Fibroblast of lung (primary cell): ENCODE results near the gene NCOR2. TPM values are rescaled to one million over a fixed set of nuclear protein-coding genes. Genes with fewer than 3 reads are reported as not detected.

Experiments
- DNase-seq, 2 donors: peaks; one replicate each; pipeline versions ENCODE4 v3.0.0 to v3.0.0-alpha.2; 2010; ENCODE audit warnings: low read depth in 2 of 2
- H2AFZ ChIP-seq: 2 replicates; pipeline ENCODE4 v1.5.1; 2012; ENCODE audit warnings: low read length, control low read depth, inconsistent platforms
- H3K27ac ChIP-seq: 2 replicates; pipeline ENCODE4 v1.5.1; 2011; ENCODE audit warnings: low read length, control low read depth; ENCODE audit not compliant: insufficient read depth
- H3K27me3 ChIP-seq: 2 replicates; pipeline ENCODE4 v1.5.1; 2011; ENCODE audit warnings: mild to moderate bottlenecking, low read length; ENCODE audit not compliant: control insufficient read depth, insufficient read depth
- H3K36me3 ChIP-seq: 2 replicates; pipeline ENCODE4 v1.5.1; 2011; ENCODE audit warnings: low read length; ENCODE audit not compliant: control insufficient read depth, insufficient read depth
- H3K4me1 ChIP-seq: 2 replicates; pipeline ENCODE4 v1.5.1; 2011; ENCODE audit warnings: low read length; ENCODE audit not compliant: control insufficient read depth, insufficient read depth; ENCODE audit errors: extremely low read depth
- H3K4me2 ChIP-seq: 2 replicates; pipeline ENCODE4 v1.5.1; 2011; ENCODE audit warnings: low read length, control low read depth; ENCODE audit not compliant: insufficient read depth; ENCODE audit errors: extremely low read depth
- H3K4me3 ChIP-seq, 4 experiments: fragments of 200-600 bp in 1 of 4; sonication (generic) in 1 of 4; replicated peaks in 1 of 4; 2 replicates each; pipeline ENCODE4 v1.5.1; 2011 to 2016; ENCODE audit warnings: low read length in 4 of 4, low read depth in 3 of 4, mild to moderate bottlenecking in 3 of 4, control low read depth in 2 of 4, inconsistent platforms in 1 of 4, mixed read lengths in 1 of 4; ENCODE audit not compliant: insufficient read depth in 1 of 4; ENCODE audit errors: control extremely low read depth in 1 of 4
- H3K79me2 ChIP-seq: 2 replicates; pipeline ENCODE4 v1.5.1; 2012; ENCODE audit warnings: mild to moderate bottlenecking, low read length, inconsistent platforms; ENCODE audit not compliant: control insufficient read depth, insufficient read depth
- H3K9ac ChIP-seq: 2 replicates; pipeline ENCODE4 v1.5.1; 2011; ENCODE audit warnings: mild to moderate bottlenecking, low read length, control low read depth; ENCODE audit not compliant: insufficient read depth
- H3K9me3 ChIP-seq: 2 replicates; pipeline ENCODE4 v1.5.1; 2012; ENCODE audit warnings: low read depth, low read length; ENCODE audit not compliant: control insufficient read depth, insufficient read depth
- H4K20me1 ChIP-seq: 2 replicates; pipeline ENCODE4 v1.5.1; 2011; ENCODE audit warnings: low read length; ENCODE audit not compliant: control insufficient read depth, insufficient read depth; ENCODE audit errors: extremely low read depth
- EZH2 ChIP-seq: IDR thresholded peaks from 2 replicates; pipeline ENCODE4 v1.5.1; 2012; ENCODE audit warnings: low read length, control low read depth, mild to moderate bottlenecking; ENCODE audit errors: missing control alignments
- polyA plus RNA-seq, 2 donors: library from polyadenylated mRNA; depleted of rRNA in 1 of 2; stranded (reverse) in 1 of 2; unstranded in 1 of 2; fragments of >200 nt; gene quantifications; 2 replicates each; pipeline ENCODE4 v1.2.1, GENCODE V29; 2011 to 2012; ENCODE audit warnings: missing spikeins in 1 of 2
- total RNA-seq: library from RNA; depleted of rRNA; stranded (reverse); fragments of >200 nt; gene quantifications from 2 replicates; pipeline ENCODE4 v1.2.1, GENCODE V29; 2014
- TF ChIP-seq, protein P1 (sequence below), 2 donors: IDR thresholded peaks in 1 of 2; conservative IDR thresholded peaks in 1 of 2; 1 replicate in 1 of 2; 2 replicates in 1 of 2; pipeline ENCODE4 v1.5.1; 2011 to 2012; ENCODE audit warnings: low read length in 2 of 2, control low read depth in 1 of 2, inconsistent platforms in 1 of 2, low read depth in 1 of 2, mild to moderate bottlenecking in 1 of 2

NCOR2 gene
- total and polyA plus RNA-seq, 2 donors (not counting 1 experiment from before 2014, with no cell fraction given) = 6.1 to 17.2 TPM

DNA sequence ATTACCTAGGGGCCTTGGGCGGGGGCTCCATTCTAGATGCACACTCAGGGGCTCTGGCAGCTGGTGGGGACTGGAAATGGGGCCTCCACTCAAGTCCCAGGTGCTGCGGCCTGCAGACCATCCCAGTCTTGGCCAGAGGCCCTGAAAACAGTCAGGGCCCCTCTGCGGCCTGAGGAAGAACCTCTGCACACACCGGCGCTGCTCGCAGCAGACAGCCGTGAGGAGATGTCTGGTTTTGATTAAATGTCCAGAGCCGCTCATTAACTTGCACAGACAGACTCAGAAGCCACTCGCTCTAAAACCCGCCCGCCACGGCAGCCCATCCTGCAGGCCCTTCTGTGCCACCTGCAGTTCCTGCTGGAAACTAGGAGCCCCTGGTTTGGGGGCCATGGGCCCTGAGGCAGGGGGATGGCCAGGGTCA, 36.4 kb upstream of the NCOR2 start:
- Histone ChIP-seq H3K4me2 (no peak overlapping the region), H3K9ac (no peak overlapping the region), H3K4me3 (no peak overlapping the region), H2AFZ (no peak overlapping the region), H3K27ac (no peak overlapping the region), H3K79me2 (no peaks in the 10 kb centered on the region), H3K36me3 (no peaks in the 10 kb centered on the region), H3K27me3 (no peaks in the 10 kb centered on the region), H3K4me1 (no peaks in the 10 kb centered on the region), H4K20me1 (no peaks in the 10 kb centered on the region), H3K9me3 (no peaks in the 10 kb centered on the region)
- DNase-seq = no peak
- TF ChIP-seq EZH2 = no peak
- TF ChIP-seq, protein P1, sequence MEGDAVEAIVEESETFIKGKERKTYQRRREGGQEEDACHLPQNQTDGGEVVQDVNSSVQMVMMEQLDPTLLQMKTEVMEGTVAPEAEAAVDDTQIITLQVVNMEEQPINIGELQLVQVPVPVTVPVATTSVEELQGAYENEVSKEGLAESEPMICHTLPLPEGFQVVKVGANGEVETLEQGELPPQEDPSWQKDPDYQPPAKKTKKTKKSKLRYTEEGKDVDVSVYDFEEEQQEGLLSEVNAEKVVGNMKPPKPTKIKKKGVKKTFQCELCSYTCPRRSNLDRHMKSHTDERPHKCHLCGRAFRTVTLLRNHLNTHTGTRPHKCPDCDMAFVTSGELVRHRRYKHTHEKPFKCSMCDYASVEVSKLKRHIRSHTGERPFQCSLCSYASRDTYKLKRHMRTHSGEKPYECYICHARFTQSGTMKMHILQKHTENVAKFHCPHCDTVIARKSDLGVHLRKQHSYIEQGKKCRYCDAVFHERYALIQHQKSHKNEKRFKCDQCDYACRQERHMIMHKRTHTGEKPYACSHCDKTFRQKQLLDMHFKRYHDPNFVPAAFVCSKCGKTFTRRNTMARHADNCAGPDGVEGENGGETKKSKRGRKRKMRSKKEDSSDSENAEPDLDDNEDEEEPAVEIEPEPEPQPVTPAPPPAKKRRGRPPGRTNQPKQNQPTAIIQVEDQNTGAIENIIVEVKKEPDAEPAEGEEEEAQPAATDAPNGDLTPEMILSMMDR (conservative IDR thresholded peaks at IDR 0.05 in 1 of 2, IDR thresholded peaks at IDR 0.05 in 1 of 2; ENCODE audit: low read depth in 1 of 2, low read length in 2 of 2) = no peak

DNA sequence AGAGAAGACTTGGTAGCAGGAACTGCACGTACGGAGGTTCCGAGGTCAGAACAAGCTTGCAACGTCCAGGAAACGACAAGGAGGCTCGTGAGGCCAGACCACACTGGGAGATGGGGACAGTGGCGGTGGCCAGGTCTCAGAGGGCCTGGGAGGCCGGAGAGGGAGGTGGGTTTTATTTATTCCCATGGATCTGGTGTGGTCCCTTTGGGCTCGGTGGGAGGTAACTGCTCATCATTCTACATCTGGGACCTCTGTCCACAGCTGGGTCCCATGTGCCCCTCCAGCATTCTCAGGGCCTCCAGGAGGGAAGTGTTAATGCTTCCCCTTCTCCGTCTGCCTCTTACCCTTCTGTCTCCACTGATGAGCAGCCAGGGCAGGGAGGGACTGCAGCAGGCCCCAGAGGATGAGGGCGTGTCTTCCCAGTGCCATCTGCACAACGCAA, 35.7 kb upstream of the NCOR2 start:
- Histone ChIP-seq H3K36me3 (no peaks in the 10 kb centered on the region), H3K4me3 (no peak overlapping the region), H3K9me3 (no peaks in the 10 kb centered on the region), H3K27me3 (no peaks in the 10 kb centered on the region), H3K4me2 (no peak overlapping the region), H4K20me1 (no peaks in the 10 kb centered on the region), H3K9ac (no peak overlapping the region), H3K79me2 (no peaks in the 10 kb centered on the region), H2AFZ (no peak overlapping the region), H3K4me1 (no peaks in the 10 kb centered on the region), H3K27ac (no peak overlapping the region)
- TF ChIP-seq, protein P1 (conservative IDR thresholded peaks at IDR 0.05 in 1 of 2, IDR thresholded peaks at IDR 0.05 in 1 of 2; ENCODE audit: low read depth in 1 of 2, low read length in 2 of 2) = no peak
- no peak for TF ChIP-seq EZH2
- no peak for DNase-seq

DNA sequence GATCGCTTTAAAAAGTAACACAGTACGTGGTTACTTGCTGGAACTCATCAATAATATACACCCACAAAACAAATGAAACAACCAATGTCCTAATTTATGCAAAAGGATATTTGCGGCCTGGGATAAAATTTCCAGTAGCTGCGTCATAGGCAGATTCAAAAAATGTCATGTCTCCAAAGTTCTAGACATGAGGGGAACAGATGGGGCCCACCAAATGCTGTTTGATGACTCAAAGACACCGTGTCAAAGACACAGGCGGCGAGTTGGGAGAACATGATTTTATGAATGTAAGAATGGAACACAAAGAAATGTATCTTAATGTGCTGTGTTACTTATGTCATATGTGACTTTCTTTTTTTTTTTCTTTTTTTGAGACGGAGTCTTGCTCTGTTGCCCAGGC, 34.3 kb upstream of the NCOR2 start:
- no peaks in the 10 kb centered on the region for H3K9me3 ChIP-seq
- no peak overlapping the region for H3K4me3 ChIP-seq
- no peaks in the 10 kb centered on the region for H3K4me1 ChIP-seq

More for the DNA sequence above, 34.3 kb upstream of the NCOR2 start:
- TF ChIP-seq, protein P1 (conservative IDR thresholded peaks at IDR 0.05 in 1 of 2, IDR thresholded peaks at IDR 0.05 in 1 of 2; ENCODE audit: low read depth in 1 of 2, low read length in 2 of 2) = no peak
- no peak for TF ChIP-seq EZH2
- Histone ChIP-seq H3K27ac (no peak overlapping the region), H3K36me3 (no peaks in the 10 kb centered on the region), H3K9ac (no peak overlapping the region), H4K20me1 (no peaks in the 10 kb centered on the region), H2AFZ (no peak overlapping the region), H3K4me2 (no peak overlapping the region), H3K27me3 (no peaks in the 10 kb centered on the region), H3K79me2 (no peaks in the 10 kb centered on the region)
- DNase-seq = peak in 1 of 2 donors; percentile 48
